ENCODE data around the gene RNF34.

Gene RNF34

GRCh38 chr12:121436706-121437105, 36.8 kb downstream of the RNF34 start:
- Histone ChIP-seq H3K27me3 (ENCODE audit: low read length) (no peaks in the 10 kb centered on the region), H3K4me3 (ENCODE audit: insufficient read depth, low read length, poor library complexity, severe bottlenecking) (no peak overlapping the region), H3K9me2 (replicated peaks; ENCODE audit: insufficient read depth, low read length) (no peaks in the 10 kb centered on the region), H3K27ac (ENCODE audit: low read depth, low read length) (no peak overlapping the region), H3K36me3 (ENCODE audit: low read length) (peaks cover 40% of the 10 kb centered on the region), H3K4me2 (ENCODE audit: low read depth, low read length, poor library complexity, severe bottlenecking) (no peak overlapping the region), H4K20me1 (ENCODE audit: low read depth, low read length) (no peaks in the 10 kb centered on the region), H3K9ac (ENCODE audit: low read length) (no peak overlapping the region), H3F3A (ENCODE audit: insufficient read depth) (0 out of 2 replicates have a peak, but pooled peaks cover 2% of the 10 kb centered on the region), H3K9me3 (ENCODE audit: insufficient read depth, low read length) (0 out of 2 replicates have a peak, but pooled peaks cover 7% of the 10 kb centered on the region), H2AFZ (ENCODE audit: low read depth, low read length, severe bottlenecking) (no peak overlapping the region), H3K79me2 (ENCODE audit: insufficient read depth, low read length) (no peaks in the 10 kb centered on the region)
- no peak for TF ChIP-seq EZH2phosphoT487 (conservative IDR thresholded peaks at IDR 0.05; ENCODE audit: low read length)
- TF ChIP-seq, protein P1, sequence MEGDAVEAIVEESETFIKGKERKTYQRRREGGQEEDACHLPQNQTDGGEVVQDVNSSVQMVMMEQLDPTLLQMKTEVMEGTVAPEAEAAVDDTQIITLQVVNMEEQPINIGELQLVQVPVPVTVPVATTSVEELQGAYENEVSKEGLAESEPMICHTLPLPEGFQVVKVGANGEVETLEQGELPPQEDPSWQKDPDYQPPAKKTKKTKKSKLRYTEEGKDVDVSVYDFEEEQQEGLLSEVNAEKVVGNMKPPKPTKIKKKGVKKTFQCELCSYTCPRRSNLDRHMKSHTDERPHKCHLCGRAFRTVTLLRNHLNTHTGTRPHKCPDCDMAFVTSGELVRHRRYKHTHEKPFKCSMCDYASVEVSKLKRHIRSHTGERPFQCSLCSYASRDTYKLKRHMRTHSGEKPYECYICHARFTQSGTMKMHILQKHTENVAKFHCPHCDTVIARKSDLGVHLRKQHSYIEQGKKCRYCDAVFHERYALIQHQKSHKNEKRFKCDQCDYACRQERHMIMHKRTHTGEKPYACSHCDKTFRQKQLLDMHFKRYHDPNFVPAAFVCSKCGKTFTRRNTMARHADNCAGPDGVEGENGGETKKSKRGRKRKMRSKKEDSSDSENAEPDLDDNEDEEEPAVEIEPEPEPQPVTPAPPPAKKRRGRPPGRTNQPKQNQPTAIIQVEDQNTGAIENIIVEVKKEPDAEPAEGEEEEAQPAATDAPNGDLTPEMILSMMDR (IDR thresholded peaks at IDR 0.05; ENCODE audit: insufficient read depth, low read length, poor library complexity, severe bottlenecking): no peak

DNA sequence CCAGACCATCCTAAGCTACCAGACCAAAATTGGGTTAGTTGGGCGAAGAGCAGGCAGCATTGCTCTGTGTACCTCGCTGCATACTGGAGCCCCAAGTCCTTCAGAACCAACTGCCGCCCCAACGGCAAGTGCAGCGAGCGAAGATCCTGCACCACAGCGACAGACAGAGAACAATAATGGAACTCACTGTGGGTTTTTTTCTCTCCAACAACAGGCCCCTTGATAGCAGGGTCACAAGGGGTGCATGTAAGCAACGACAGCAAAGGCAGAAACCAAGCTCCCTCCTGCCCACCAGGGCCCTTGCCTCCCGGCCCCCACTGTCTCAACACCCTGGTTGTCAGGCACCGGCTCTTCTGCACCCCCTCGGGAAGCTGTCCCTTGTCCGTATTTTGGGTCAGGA, 39.0 kb downstream of the RNF34 start:
- H2AFZ ChIP-seq (ENCODE audit: low read depth, low read length, severe bottlenecking): no peak overlapping the region
- H3K27me3 ChIP-seq (ENCODE audit: low read length): no peaks in the 10 kb centered on the region
- H3K36me3 ChIP-seq (ENCODE audit: low read length): peaks cover 38% of the 10 kb centered on the region
- no peak overlapping the region for H3K4me3 ChIP-seq (ENCODE audit: insufficient read depth, low read length, poor library complexity, severe bottlenecking)
- H3K9ac ChIP-seq (ENCODE audit: low read length): no peak overlapping the region
- H3K27ac ChIP-seq (ENCODE audit: low read depth, low read length): no peak overlapping the region
- H3K9me2 ChIP-seq (replicated peaks; ENCODE audit: insufficient read depth, low read length): no peaks in the 10 kb centered on the region
- H3K4me2 ChIP-seq (ENCODE audit: low read depth, low read length, poor library complexity, severe bottlenecking): no peak overlapping the region
- H3K79me2 ChIP-seq (ENCODE audit: insufficient read depth, low read length): no peaks in the 10 kb centered on the region
- no peaks in the 10 kb centered on the region for H4K20me1 ChIP-seq (ENCODE audit: low read depth, low read length)
- H3K9me3 ChIP-seq (ENCODE audit: insufficient read depth, low read length): 0 out of 2 replicates have a peak, but pooled peaks cover 7% of the 10 kb centered on the region
- TF ChIP-seq, protein P1 (IDR thresholded peaks at IDR 0.05; ENCODE audit: insufficient read depth, low read length, poor library complexity, severe bottlenecking): no peak
- no peak for TF ChIP-seq EZH2phosphoT487 (conservative IDR thresholded peaks at IDR 0.05; ENCODE audit: low read length)
- H3F3A ChIP-seq (ENCODE audit: insufficient read depth): 0 out of 2 replicates have a peak, but pooled peaks cover 2% of the 10 kb centered on the region

GRCh38 chr12:121439715-121440114, 39.8 kb downstream of the RNF34 start:
- H3K9me3 ChIP-seq (ENCODE audit: insufficient read depth, low read length): 0 out of 2 replicates have a peak, but pooled peaks cover 7% of the 10 kb centered on the region
- H3K4me3 ChIP-seq (ENCODE audit: insufficient read depth, low read length, poor library complexity, severe bottlenecking): no peak overlapping the region
- no peaks in the 10 kb centered on the region for H3K27me3 ChIP-seq (ENCODE audit: low read length)
- TF ChIP-seq EZH2phosphoT487 (conservative IDR thresholded peaks at IDR 0.05; ENCODE audit: low read length): no peak
- no peak overlapping the region for H3K9ac ChIP-seq (ENCODE audit: low read length)
- peaks cover 38% of the 10 kb centered on the region for H3K36me3 ChIP-seq (ENCODE audit: low read length)
- H3K79me2 ChIP-seq (ENCODE audit: insufficient read depth, low read length): no peaks in the 10 kb centered on the region
- H3K9me2 ChIP-seq (replicated peaks; ENCODE audit: insufficient read depth, low read length): no peaks in the 10 kb centered on the region
- H3F3A ChIP-seq (ENCODE audit: insufficient read depth): 0 out of 2 replicates have a peak, but pooled peaks cover 2% of the 10 kb centered on the region
- H4K20me1 ChIP-seq (ENCODE audit: low read depth, low read length): no peaks in the 10 kb centered on the region
- H2AFZ ChIP-seq (ENCODE audit: low read depth, low read length, severe bottlenecking): no peak overlapping the region
- no peak overlapping the region for H3K4me2 ChIP-seq (ENCODE audit: low read depth, low read length, poor library complexity, severe bottlenecking)
- no peak overlapping the region for H3K27ac ChIP-seq (ENCODE audit: low read depth, low read length)

DNA sequence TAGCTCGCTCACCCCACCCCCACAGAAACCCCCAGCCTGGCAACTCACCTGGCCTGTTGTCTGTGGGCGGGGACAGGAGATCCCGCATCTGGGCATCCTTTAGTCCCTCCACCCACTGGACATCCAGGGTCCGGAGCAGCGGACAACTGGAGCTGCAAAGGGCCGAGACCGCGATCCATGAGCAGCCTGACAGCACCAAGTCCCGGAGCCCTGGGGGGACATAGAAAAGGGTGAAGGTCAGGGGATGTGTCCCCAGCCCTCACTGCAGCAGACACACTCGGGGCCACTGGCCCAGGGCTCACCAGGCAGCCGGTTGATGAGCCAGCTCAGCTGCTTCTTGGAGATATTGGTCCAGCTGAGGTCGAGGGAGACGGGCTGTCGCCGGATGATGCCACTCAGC, 40.9 kb downstream of the RNF34 start:
- H3F3A ChIP-seq (ENCODE audit: insufficient read depth): no peaks in the 10 kb centered on the region
- H3K27ac ChIP-seq (ENCODE audit: low read depth, low read length): no peak overlapping the region
- no peaks in the 10 kb centered on the region for H3K27me3 ChIP-seq (ENCODE audit: low read length)
- H3K4me2 ChIP-seq (ENCODE audit: low read depth, low read length, poor library complexity, severe bottlenecking): no peak overlapping the region
- H3K79me2 ChIP-seq (ENCODE audit: insufficient read depth, low read length): no peaks in the 10 kb centered on the region
- H4K20me1 ChIP-seq (ENCODE audit: low read depth, low read length): no peaks in the 10 kb centered on the region
- no peaks in the 10 kb centered on the region for H3K9me2 ChIP-seq (replicated peaks; ENCODE audit: insufficient read depth, low read length)
- no peak overlapping the region for H3K4me3 ChIP-seq (ENCODE audit: insufficient read depth, low read length, poor library complexity, severe bottlenecking)
- H3K9ac ChIP-seq (ENCODE audit: low read length): no peak overlapping the region
- 0 out of 2 replicates have a peak, but pooled peaks cover 7% of the 10 kb centered on the region for H3K9me3 ChIP-seq (ENCODE audit: insufficient read depth, low read length)
- H2AFZ ChIP-seq (ENCODE audit: low read depth, low read length, severe bottlenecking): no peak overlapping the region
- peaks cover 33% of the 10 kb centered on the region for H3K36me3 ChIP-seq (ENCODE audit: low read length)
- TF ChIP-seq EZH2phosphoT487 (conservative IDR thresholded peaks at IDR 0.05; ENCODE audit: low read length): no peak
- TF ChIP-seq, protein P1 (IDR thresholded peaks at IDR 0.05; ENCODE audit: insufficient read depth, low read length, poor library complexity, severe bottlenecking): no peak

Data from SU-DHL-6 (cell line).